ENCODE measurements around the gene CHMP1A.
"Not testable (repeated sequence)": the region's sequence is repeated elsewhere in the genome, so short reads cannot be mapped to it uniquely, and the experiment has no call there.

DNA sequence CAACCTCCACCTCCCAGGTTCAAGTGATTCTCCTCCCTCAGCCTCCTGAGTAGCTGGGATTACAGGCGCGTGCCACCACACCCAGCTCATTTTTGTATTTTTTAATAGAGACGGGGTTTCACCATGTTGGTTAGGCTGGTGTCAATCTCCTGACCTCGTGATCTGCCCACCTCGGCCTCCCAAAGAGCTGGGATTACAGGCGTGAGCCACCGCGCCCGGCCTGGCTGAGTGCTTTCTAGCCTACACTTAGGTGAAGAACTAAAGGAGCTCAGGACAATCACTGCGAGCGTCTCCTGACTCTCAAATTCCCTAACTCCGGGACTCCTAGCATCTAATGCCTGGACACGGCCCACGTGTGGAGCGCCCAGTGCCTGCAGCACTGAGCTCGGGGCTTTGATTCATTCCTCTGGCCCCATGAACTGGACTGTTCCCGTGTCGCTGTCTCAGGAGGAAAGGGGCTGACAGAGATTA, 42.2 kb upstream of the CHMP1A start:
- TF ChIP-seq, protein P1, sequence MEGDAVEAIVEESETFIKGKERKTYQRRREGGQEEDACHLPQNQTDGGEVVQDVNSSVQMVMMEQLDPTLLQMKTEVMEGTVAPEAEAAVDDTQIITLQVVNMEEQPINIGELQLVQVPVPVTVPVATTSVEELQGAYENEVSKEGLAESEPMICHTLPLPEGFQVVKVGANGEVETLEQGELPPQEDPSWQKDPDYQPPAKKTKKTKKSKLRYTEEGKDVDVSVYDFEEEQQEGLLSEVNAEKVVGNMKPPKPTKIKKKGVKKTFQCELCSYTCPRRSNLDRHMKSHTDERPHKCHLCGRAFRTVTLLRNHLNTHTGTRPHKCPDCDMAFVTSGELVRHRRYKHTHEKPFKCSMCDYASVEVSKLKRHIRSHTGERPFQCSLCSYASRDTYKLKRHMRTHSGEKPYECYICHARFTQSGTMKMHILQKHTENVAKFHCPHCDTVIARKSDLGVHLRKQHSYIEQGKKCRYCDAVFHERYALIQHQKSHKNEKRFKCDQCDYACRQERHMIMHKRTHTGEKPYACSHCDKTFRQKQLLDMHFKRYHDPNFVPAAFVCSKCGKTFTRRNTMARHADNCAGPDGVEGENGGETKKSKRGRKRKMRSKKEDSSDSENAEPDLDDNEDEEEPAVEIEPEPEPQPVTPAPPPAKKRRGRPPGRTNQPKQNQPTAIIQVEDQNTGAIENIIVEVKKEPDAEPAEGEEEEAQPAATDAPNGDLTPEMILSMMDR (IDR thresholded peaks at IDR 0.05 in 8 of 11, conservative IDR thresholded peaks at IDR 0.05 in 3 of 11) = not testable (repeated sequence)
- not testable (repeated sequence) for TF ChIP-seq POLR2AphosphoS5 (IDR thresholded peaks at IDR 0.05)
